ENCODE data around the gene FOXL1.

GRCh38 chr16:86533767-86534351 is 44.5 kb upstream of the FOXL1 start:
- TF ChIP-seq EZH2phosphoT487 (conservative IDR thresholded peaks at IDR 0.05; ENCODE audit: low read length) (no peak), CTCF (IDR thresholded peaks at IDR 0.05; ENCODE audit: insufficient read depth, low read length, poor library complexity, severe bottlenecking) (no peak)
